Esophagus (tissue), 2 donors: ENCODE data around the gene TTLL9. TPM values are rescaled to one million over a fixed set of nuclear protein-coding genes. Genes with fewer than 3 reads are reported as not detected.
"Not testable (repeated sequence)": the region's sequence is repeated elsewhere in the genome, so short reads cannot be mapped to it uniquely, and the experiment has no call there.

Source experiments
- H3K27ac ChIP-seq, 2 donors: one replicate each; pipeline ENCODE4 v1.5.1; 2013; ENCODE audit warnings: low read depth in 2 of 2, mild to moderate bottlenecking in 2 of 2, inconsistent platforms in 1 of 2, low read length in 1 of 2, moderate library complexity in 1 of 2
- H3K27me3 ChIP-seq, 2 donors: one replicate each; pipeline ENCODE4 v1.6.1; 2013; ENCODE audit warnings: low read length in 2 of 2, control low read depth in 1 of 2, mild to moderate bottlenecking in 1 of 2; ENCODE audit not compliant: insufficient read depth in 2 of 2, control insufficient read depth in 1 of 2
- H3K36me3 ChIP-seq, 2 donors: one replicate each; pipeline ENCODE4 v1.6.1; 2013; ENCODE audit warnings: low read length in 1 of 2; ENCODE audit not compliant: control insufficient read depth in 2 of 2, insufficient read depth in 2 of 2
- H3K4me1 ChIP-seq, 2 donors: one replicate each; pipeline ENCODE4 v1.6.1; 2013; ENCODE audit warnings: low read length in 1 of 2; ENCODE audit not compliant: control insufficient read depth in 2 of 2, insufficient read depth in 2 of 2
- H3K4me3 ChIP-seq, 2 donors: one replicate each; pipeline ENCODE4 v1.5.1; 2013; ENCODE audit warnings: low read length in 2 of 2, mild to moderate bottlenecking in 2 of 2, low read depth in 1 of 2, moderate library complexity in 1 of 2
- H3K9me3 ChIP-seq, 2 donors: one replicate each; pipeline ENCODE4 v1.6.1; 2013; ENCODE audit warnings: mild to moderate bottlenecking in 2 of 2, low read depth in 1 of 2, low read length in 1 of 2, moderate library complexity in 1 of 2; ENCODE audit not compliant: control insufficient read depth in 2 of 2, insufficient read depth in 1 of 2
- WGBS, 2 donors: extraction: QIAGEN DNeasy Blood & Tissue Kit; methylation state at CpG; one replicate each; pipeline ENCODE4 v1.1.7; 2013; 5-methylcytosine and 5-hydroxymethylcytosine counted together
- polyA plus RNA-seq, 2 donors: library from polyadenylated mRNA; stranded (reverse); fragments of 200-250 nt; gene quantifications; one replicate each; pipeline ENCODE4 v1.2.3, GENCODE V29; 2013
- donor health status: healthy with polysubstance abuse.
- donor health status: Bipolar disorder and iron deficiency.

Gene TTLL9
- polyA plus RNA-seq, 2 donors = 0.12 to 0.14 TPM

GRCh38 chr20:31923388-31924331 is 53.2 kb downstream of the TTLL9 start:
- 46 to 54% methylated on average over 10 to 13 of the region's 13 CpGs for WGBS, 2 donors
- H3K4me3 ChIP-seq = no peak overlapping the region
- peaks cover 0 to 14% of the 10 kb centered on the region in 2 donors for H3K4me1 ChIP-seq
- no peaks in the 10 kb centered on the region for H3K27me3 ChIP-seq
- H3K27ac ChIP-seq = no peak overlapping the region
- no peaks in the 10 kb centered on the region for H3K9me3 ChIP-seq
- H3K36me3 ChIP-seq = no peaks in the 10 kb centered on the region

DNA sequence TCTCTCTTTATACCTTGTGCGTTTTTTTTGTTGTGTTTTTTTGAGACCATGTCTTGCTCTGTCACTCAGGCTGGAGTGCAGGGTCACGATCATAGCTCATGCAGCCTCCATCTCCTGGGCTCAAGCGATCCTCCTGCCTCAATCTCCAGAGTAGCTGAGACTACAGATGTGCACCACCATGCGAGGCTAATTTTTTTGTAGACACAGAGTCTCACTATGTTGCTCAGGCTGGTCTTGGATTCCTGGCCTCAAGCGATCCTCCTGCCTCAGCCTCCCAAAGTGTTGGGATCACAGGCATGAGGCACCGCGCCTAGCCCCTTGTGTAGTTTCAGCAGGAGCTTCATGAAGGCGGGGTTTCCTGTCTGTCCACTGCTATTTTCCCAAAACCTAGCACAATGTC is 54.1 kb downstream of the TTLL9 start:
- no peaks in the 10 kb centered on the region for H3K36me3 ChIP-seq
- H3K4me3 ChIP-seq = no peak overlapping the region
- peaks cover 0 to 9% of the 10 kb centered on the region in 2 donors for H3K4me1 ChIP-seq
- H3K27ac ChIP-seq = no peak overlapping the region
- no peaks in the 10 kb centered on the region for H3K9me3 ChIP-seq
- H3K27me3 ChIP-seq = no peaks in the 10 kb centered on the region
- 90 to 92% methylated on average over 8 of the region's 8 CpGs for WGBS, 2 donors

- Histone ChIP-seq H3K27ac (no peak overlapping the region), H3K4me3 (no peak overlapping the region), H3K4me1 (no peaks in the 10 kb centered on the region), H3K27me3 (no peaks in the 10 kb centered on the region), H3K9me3 (no peaks in the 10 kb centered on the region), H3K36me3 (no peaks in the 10 kb centered on the region)
- WGBS, 2 donors = 68 to 74% methylated on average over 9 of the region's 9 CpGs
Measured at GRCh38 chr20:31925631-31926030, 55.2 kb downstream of the TTLL9 start.

- Histone ChIP-seq H3K4me3 (no peak overlapping the region), H3K27me3 (no peaks in the 10 kb centered on the region), H3K27ac (no peak overlapping the region), H3K4me1 (no peaks in the 10 kb centered on the region), H3K9me3 (no peaks in the 10 kb centered on the region), H3K36me3 (no peaks in the 10 kb centered on the region)
- WGBS, 2 donors = 85 to 95% methylated on average over 2 of the region's 2 CpGs
Measured at GRCh38 chr20:31926493-31926892, 56.1 kb downstream of the TTLL9 start.

- Histone ChIP-seq H3K27ac (no peak overlapping the region), H3K36me3 (no peaks in the 10 kb centered on the region), H3K4me3 (no peak overlapping the region), H3K27me3 (no peaks in the 10 kb centered on the region), H3K9me3 (no peaks in the 10 kb centered on the region), H3K4me1 (no peaks in the 10 kb centered on the region)
- WGBS, 2 donors = 67 to 68% methylated on average over 8 of the region's 8 CpGs
Measured at GRCh38 chr20:31927627-31928159, 57.3 kb downstream of the TTLL9 start.

DNA sequence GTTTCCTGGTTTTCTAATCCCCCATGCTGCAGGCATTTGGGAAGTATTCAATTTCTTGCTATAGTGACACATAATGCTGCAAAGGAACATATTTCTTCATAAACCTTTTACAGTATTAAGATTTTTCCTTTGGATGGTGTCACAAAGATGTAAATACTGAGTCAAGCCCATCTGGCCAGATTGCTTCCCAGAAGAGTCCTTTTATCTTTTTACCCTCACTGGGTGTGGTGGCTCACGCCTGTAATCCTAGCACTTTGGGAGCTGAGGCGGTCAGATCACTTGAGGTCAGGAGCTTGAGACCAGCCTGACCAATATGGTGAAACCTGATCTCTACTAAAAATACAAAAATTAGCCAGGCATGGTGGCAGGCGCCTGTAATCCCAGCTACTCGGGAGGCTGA is 59.2 kb downstream of the TTLL9 start:
- not testable (repeated sequence) for H3K27ac ChIP-seq, H3K4me3 ChIP-seq, H3K9me3 ChIP-seq, H3K36me3 ChIP-seq, H3K27me3 ChIP-seq, H3K4me1 ChIP-seq
- 57 to 64% methylated on average over 4 of the region's 4 CpGs for WGBS, 2 donors

- H3K27ac ChIP-seq = no peak overlapping the region
- H3K4me1 ChIP-seq = peaks cover 0 to 3% of the 10 kb centered on the region in 2 donors
- H3K27me3 ChIP-seq = no peaks in the 10 kb centered on the region
- no peak overlapping the region for H3K4me3 ChIP-seq
- no peaks in the 10 kb centered on the region for H3K9me3 ChIP-seq
- WGBS, 2 donors = 36 to 46% methylated on average over 5 of the region's 5 CpGs
- H3K36me3 ChIP-seq = no peaks in the 10 kb centered on the region
Measured at GRCh38 chr20:31930779-31931178, 60.3 kb downstream of the TTLL9 start.

DNA sequence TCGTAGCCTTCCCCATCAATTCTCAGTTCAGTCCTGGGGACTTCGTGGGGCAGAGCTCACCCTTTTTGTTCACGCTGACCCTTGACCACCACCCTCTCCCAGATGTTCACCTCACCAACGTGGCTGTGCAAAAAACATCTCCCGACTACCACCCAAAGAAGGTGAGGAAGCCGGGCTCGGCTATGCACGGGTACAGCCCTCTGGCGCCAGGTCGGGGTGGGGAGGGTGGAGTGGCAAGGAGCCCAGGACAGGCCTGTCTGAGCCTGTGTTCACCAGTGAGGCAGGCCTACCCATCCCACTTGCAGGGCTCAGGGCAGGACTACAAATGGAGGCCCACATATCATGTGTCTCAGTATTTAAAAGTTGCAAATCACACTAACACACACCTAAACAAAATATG is 63.3 kb downstream of the TTLL9 start:
- no peak overlapping the region for H3K27ac ChIP-seq
- H3K9me3 ChIP-seq = no peaks in the 10 kb centered on the region
- H3K4me3 ChIP-seq = no peak overlapping the region
- no peaks in the 10 kb centered on the region for H3K27me3 ChIP-seq
- peaks cover 0 to 3% of the 10 kb centered on the region in 2 donors for H3K4me1 ChIP-seq
- no peaks in the 10 kb centered on the region for H3K36me3 ChIP-seq
- 67 to 70% methylated on average over 10 of the region's 10 CpGs for WGBS, 2 donors

DNA sequence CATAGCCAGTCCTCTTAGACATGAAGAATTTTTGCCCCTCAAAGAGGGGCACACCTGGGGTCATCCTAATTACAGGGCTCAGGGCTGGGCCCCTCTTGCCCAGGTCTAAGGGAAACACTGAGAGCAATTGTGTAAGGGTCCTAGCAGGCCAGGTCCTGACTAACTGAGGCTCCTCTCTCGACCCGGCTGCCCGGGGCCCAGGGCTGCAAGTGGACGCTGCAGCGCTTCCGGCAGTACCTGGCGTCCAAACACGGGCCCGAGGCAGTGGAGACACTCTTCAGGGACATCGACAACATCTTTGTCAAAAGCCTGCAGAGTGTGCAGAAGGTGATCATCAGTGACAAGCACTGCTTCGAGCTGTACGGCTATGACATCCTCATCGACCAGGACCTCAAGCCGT is 64.1 kb downstream of the TTLL9 start:
- no peaks in the 10 kb centered on the region for H3K36me3 ChIP-seq
- H3K9me3 ChIP-seq = no peaks in the 10 kb centered on the region
- H3K4me3 ChIP-seq = no peak overlapping the region
- peaks cover 0 to 3% of the 10 kb centered on the region in 2 donors for H3K4me1 ChIP-seq
- 91 to 92% methylated on average over 14 of the region's 14 CpGs for WGBS, 2 donors
- H3K27ac ChIP-seq = no peak overlapping the region
- H3K27me3 ChIP-seq = no peaks in the 10 kb centered on the region
